Activated CD8-positive, alpha-beta memory T cell treated with anti-CD3 and anti-CD28 coated beads, Interleukin-2, amount 10 ng/mL, durations not matched to agents 7 days and 5 days (primary cell): ENCODE measurements around the gene ADAMTSL3. TPM values are rescaled to one million over a fixed set of nuclear protein-coding genes. Genes with fewer than 3 reads are reported as not detected.

Source experiments
- ATAC-seq: fragments of 150-1000 bp; cut with Tn5 transposase; one replicate; pipeline ENCODE4 v1.10.0; 2021; ENCODE audit warnings: moderate library complexity
- CTCF ChIA-PET: fragments of 350-600 bp; sonication (Branson Sonifier 250); formaldehyde crosslinking; loops from one replicate; lab custom pipeline; 2021; ENCODE audit warnings: antibody characterized with exemption; lab: Charles Lee
- DNase-seq: peaks from one replicate; pipeline ENCODE4 v3.0.0-alpha.2; 2020
- H3K27ac Mint-ChIP-seq: one replicate; pipeline ENCODE4 v1.8.0; 2021; ENCODE audit warnings: mild to moderate bottlenecking, mixed read lengths
- H3K27me3 Mint-ChIP-seq: one replicate; pipeline ENCODE4 v1.8.0; 2021; ENCODE audit warnings: mixed read lengths
- H3K36me3 Mint-ChIP-seq: one replicate; pipeline ENCODE4 v1.8.0; 2021; ENCODE audit warnings: mild to moderate bottlenecking, mixed read lengths
- H3K4me1 Mint-ChIP-seq: one replicate; pipeline ENCODE4 v1.8.0; 2021; ENCODE audit warnings: mixed read lengths
- H3K4me3 Mint-ChIP-seq: one replicate; pipeline ENCODE4 v1.8.0; 2021; ENCODE audit warnings: mild to moderate bottlenecking, moderate library complexity, mixed read lengths
- H3K9me3 Mint-ChIP-seq: one replicate; pipeline ENCODE4 v1.8.0; 2022; ENCODE audit warnings: low read depth, mixed read lengths
- total RNA-seq, 2 experiments: library from RNA; stranded (reverse); gene quantifications; one replicate each; pipeline ENCODE4 v1.2.3, GENCODE V29; 2021

Gene ADAMTSL3
- total RNA-seq, 2 experiments from 2014 or later: not detected

DNA sequence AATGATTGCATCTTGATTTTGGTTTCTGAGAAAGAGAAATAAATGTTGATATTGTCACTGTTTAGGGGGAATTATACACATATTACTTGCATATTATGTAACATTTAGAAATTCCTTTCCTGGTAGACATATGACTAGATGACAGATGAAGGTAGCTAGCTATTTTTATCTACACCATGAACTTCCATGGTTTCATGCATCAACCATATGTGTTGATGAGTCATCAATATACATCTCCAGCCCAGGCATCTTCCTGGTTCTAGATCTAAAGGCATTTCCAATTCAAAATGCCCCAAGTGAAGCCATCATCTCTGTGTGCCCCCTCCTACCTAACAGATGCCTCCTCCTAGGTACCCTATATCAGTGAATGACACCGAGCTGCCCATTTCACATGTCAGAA, 9.5 kb upstream of the ADAMTSL3 start:
- ATAC-seq: no peak
- no peak for DNase-seq
- H3K27me3 Mint-ChIP-seq: no peaks in the 10 kb centered on the region
- H3K27ac Mint-ChIP-seq: no peak overlapping the region
- peaks cover 8% of the 10 kb centered on the region for H3K9me3 Mint-ChIP-seq
- CTCF ChIA-PET: no interaction called here
- no peak overlapping the region for H3K4me3 Mint-ChIP-seq
- H3K4me1 Mint-ChIP-seq: no peaks in the 10 kb centered on the region
- no peaks in the 10 kb centered on the region for H3K36me3 Mint-ChIP-seq

DNA sequence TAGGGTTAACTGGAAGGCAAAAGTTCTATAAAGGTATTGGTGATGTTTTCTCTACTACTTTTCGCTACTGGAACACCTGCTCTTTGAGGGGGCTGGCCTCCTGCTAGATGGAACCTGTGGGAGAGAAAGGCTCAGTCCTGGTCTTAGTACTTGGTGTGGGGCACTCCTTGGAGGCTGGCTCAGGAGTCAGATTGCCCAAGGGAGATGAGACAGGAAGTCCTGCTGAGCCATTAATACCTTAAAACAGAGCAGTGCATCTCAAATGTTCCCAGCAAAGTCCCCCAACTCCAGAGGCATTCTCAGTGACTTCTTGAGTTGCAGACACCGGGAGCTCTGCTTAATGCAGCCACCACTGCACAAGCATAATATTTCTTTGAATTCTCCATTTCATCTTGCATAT, 3.1 kb upstream of the ADAMTSL3 start:
- Mint-ChIP-seq H3K4me1 (no peaks in the 10 kb centered on the region), H3K9me3 (no peaks in the 10 kb centered on the region), H3K4me3 (no peak overlapping the region), H3K36me3 (no peaks in the 10 kb centered on the region), H3K27me3 (peaks cover 24% of the 10 kb centered on the region), H3K27ac (no peak overlapping the region)
- CTCF ChIA-PET: no interaction called here
- ATAC-seq: no peak
- no peak for DNase-seq

DNA sequence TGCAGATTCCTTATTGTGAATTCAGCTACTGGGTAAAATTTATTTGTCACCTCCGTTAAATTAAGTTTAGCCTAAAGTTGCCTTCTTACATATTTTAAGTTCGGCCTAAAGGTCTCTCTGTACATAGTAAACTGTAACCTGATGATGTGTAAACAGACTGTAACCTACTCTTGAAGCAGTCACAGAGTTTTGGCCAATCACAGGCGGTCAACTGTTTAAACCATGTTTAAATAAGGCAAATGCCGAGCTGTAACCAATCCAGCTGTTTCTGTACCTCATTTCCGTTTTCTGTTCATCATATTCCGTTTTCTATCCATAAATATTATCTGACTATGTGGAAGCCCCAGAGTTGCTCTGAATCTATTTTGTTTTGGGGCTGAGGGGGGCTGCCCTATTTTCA, 2.4 kb upstream of the ADAMTSL3 start:
- ATAC-seq (no peak), DNase-seq (no peak)
- H3K4me1 Mint-ChIP-seq: no peaks in the 10 kb centered on the region
- CTCF ChIA-PET: no interaction called here
- no peaks in the 10 kb centered on the region for H3K36me3 Mint-ChIP-seq
- H3K9me3 Mint-ChIP-seq: no peaks in the 10 kb centered on the region
- H3K27ac Mint-ChIP-seq: no peak overlapping the region
- peaks cover 26% of the 10 kb centered on the region for H3K27me3 Mint-ChIP-seq
- no peak overlapping the region for H3K4me3 Mint-ChIP-seq

DNA sequence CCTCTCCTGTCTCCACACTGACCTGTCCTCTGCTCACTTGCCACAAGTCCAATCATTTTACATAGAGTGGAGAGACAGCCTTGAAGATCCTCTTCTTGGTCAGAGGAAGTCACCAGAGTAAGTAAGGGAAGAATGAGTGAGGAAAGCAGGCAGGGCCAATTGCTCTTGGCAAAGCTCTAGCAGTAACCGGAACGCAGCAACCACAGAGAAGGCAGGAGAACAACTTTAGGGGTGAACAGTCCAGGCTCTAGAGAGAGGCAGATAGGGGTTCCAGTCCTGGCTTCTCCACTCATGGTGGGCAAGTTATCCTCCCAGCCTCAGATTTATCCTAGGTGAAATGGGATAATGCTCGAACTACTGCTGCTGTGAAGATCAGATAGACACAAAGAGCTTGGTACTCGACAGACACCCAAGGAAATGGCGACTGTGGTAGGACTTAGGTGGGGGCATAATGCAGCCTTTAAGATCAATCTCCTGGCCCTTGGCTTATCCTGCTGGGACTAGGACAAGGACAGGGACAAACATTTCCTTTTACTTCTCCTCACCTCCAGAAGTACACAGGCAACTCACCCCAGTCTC, 1.2 kb upstream of the ADAMTSL3 start:
- ATAC-seq (no peak), DNase-seq (no peak)
- Mint-ChIP-seq H3K36me3 (no peaks in the 10 kb centered on the region), H3K4me1 (no peaks in the 10 kb centered on the region), H3K9me3 (no peaks in the 10 kb centered on the region), H3K27ac (no peak overlapping the region), H3K27me3 (peaks cover 26% of the 10 kb centered on the region), H3K4me3 (no peak overlapping the region)
- CTCF ChIA-PET: no interaction called here

DNA sequence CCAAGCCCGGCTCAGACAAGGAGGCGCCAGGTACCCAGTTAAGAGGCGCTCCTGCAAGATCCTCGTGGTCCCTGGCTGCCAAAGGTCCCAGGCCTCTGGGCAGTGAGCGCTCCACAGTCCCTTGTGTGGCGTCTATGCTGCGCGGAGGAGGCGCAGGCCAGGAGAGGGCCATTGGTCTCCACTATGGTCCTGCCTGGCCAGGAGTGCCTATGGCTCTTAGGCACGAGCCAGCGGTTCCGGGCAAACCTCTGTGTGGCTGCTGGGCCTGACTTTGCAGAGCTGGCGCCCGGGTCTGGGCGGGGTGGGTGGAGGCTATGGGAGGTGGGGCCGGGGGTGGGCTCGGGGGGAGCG, 660 bp upstream of the ADAMTSL3 start:
- Mint-ChIP-seq H3K36me3 (no peaks in the 10 kb centered on the region), H3K4me3 (no peak overlapping the region), H3K4me1 (no peaks in the 10 kb centered on the region), H3K27ac (no peak overlapping the region), H3K9me3 (no peaks in the 10 kb centered on the region), H3K27me3 (peaks cover 26% of the 10 kb centered on the region)
- no peak for ATAC-seq
- CTCF ChIA-PET: no interaction called here
- no peak for DNase-seq

DNA sequence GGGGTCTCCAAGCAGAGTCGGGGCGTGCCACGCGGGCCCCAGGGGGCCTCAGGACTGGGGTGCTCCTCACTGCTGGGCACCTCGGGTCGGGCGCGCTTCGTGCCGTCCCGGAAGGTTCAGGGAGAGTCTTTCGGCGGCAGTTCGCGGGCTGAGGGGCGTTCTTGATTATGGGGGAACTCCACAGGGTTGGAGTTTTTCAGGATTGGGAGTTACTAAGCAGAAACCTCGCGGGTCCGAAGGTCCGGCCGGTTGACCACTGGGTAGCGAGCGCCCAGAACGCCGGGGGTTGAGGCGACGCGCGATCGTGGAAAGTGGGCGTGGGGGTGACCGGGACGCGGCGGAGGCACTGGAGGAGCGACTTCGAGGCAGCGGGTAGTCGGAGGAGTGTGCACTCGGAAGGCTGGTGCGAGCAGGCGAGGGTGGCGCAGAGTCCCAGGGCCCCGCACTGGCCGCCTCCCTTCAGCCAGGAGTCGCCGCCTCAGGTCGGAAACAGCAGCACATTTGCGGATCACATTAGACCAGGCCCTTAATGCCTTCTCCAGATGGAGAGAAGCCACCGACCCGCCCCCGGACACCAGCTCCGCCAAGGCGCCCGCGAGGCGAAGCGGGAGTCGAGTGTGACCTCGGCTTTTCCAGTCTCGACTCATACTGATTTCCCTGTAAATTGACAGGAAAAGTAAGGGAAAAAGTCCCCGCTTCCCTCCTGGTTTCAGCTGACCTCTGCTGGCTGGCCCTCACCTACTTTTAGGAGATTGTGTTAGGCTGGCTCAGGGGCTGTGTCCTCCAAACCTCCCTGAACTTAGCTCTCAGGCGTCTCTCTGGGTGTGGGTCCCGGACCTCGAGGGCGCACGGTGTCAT, 685 bp downstream of the ADAMTSL3 start:
- peaks cover 26% of the 10 kb centered on the region for H3K27me3 Mint-ChIP-seq
- no peak for ATAC-seq
- no peak for DNase-seq
- no peaks in the 10 kb centered on the region for H3K9me3 Mint-ChIP-seq
- H3K4me3 Mint-ChIP-seq: no peak overlapping the region
- no peaks in the 10 kb centered on the region for H3K4me1 Mint-ChIP-seq
- H3K27ac Mint-ChIP-seq: no peak overlapping the region
- no peaks in the 10 kb centered on the region for H3K36me3 Mint-ChIP-seq
- CTCF ChIA-PET: no interaction called here

DNA sequence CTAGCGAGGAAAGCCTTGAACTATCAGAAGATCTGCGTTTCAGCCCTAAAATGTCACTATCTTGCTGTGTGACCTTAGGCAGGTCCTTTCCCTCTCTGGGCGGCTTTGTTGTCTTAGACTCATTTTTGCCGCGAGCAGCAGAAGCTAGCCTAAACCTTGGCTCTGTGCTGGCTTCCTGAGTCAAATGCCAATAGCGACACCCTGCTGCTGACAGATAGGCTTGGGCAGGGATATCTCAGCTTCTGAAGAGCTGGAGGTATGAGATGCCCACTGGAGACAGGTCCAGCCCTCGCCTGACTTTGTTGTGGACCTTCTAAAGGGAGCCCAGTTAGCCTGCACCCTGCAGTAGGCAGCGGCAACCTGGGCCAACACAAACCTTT, 1.3 kb downstream of the ADAMTSL3 start:
- DNase-seq (no peak), ATAC-seq (no peak)
- Mint-ChIP-seq H3K4me3 (no peak overlapping the region), H3K4me1 (no peaks in the 10 kb centered on the region), H3K27me3 (peaks cover 26% of the 10 kb centered on the region), H3K36me3 (no peaks in the 10 kb centered on the region), H3K9me3 (no peaks in the 10 kb centered on the region), H3K27ac (no peak overlapping the region)
- CTCF ChIA-PET: no interaction called here

DNA sequence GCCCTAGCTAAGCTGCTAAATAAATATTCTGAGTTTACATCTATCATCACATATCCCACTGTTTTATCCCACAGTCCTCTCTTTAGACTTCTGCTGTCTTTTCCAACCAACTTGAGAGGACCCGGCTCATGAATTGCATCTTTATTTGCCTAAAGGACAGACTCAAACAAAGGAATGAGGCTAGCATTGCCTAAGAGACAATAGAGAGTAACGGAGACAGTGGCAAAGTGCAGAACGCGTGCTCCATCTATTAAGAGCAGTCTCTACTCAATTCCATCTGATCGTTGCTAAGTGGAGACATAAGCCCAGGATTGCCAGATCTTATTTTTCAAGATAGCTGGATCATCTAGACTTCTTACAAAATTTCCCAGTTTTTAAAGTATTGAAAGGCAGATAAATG, 2.3 kb downstream of the ADAMTSL3 start:
- no peak overlapping the region for H3K27ac Mint-ChIP-seq
- no peaks in the 10 kb centered on the region for H3K9me3 Mint-ChIP-seq
- CTCF ChIA-PET: no interaction called here
- no peaks in the 10 kb centered on the region for H3K36me3 Mint-ChIP-seq
- H3K27me3 Mint-ChIP-seq: peaks cover 26% of the 10 kb centered on the region
- no peak overlapping the region for H3K4me3 Mint-ChIP-seq
- DNase-seq: no peak
- no peak for ATAC-seq
- no peaks in the 10 kb centered on the region for H3K4me1 Mint-ChIP-seq

DNA sequence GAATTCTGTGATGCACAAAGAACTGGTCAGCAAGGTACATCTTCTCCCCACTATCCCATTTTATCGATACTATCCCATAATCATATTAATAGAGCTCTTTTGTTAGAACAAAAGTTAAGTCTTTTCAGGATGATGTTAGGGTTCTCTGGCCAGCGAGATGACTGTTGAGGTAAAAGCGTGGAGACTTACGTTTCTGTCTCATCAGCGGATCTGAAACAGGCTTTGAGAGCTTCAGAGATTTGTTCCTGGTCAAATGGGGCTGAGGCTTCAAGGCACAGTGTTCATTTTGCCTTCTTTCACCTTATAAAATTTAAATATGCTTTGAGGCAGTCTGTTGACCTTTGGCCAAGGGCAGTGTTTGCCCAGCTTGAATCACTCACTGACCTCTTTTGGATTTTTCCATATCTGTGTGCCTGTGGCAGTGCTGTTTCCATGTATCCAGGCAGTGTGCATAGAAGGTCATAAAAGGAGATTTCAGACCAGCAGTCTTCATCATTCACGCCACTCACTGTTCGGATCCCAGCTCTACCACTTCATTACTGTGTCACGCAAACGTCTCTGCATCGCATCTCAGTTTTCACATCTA, 3.1 kb downstream of the ADAMTSL3 start:
- Mint-ChIP-seq H3K4me3 (no peak overlapping the region), H3K9me3 (no peaks in the 10 kb centered on the region), H3K27ac (no peak overlapping the region), H3K36me3 (no peaks in the 10 kb centered on the region), H3K27me3 (peaks cover 23% of the 10 kb centered on the region), H3K4me1 (no peaks in the 10 kb centered on the region)
- ATAC-seq: no peak
- DNase-seq: no peak
- CTCF ChIA-PET: no interaction called here

DNA sequence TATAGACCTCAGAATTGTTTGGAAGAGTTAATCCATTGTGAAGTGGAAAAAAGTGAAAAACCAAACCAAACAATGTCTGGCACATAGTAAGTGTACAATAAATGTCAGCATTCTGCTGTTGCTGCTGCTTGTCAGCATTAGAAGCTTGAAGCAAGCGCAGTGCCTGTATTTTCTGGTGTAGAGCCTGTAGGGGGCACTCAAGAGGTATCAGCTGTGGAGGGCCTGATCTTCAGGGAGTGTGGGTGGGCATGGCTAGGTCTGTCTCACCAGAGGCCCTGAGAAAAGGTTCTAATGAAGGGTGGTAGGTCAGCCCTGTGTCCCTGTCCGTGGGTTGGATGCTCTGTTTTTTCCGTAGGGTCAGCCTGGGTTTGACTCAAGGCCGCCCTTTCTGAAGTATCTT, 3.6 kb downstream of the ADAMTSL3 start:
- H3K27ac Mint-ChIP-seq: no peak overlapping the region
- H3K36me3 Mint-ChIP-seq: no peaks in the 10 kb centered on the region
- no peak for ATAC-seq
- no peak for DNase-seq
- CTCF ChIA-PET: no interaction called here
- no peak overlapping the region for H3K4me3 Mint-ChIP-seq
- no peaks in the 10 kb centered on the region for H3K9me3 Mint-ChIP-seq
- no peaks in the 10 kb centered on the region for H3K4me1 Mint-ChIP-seq
- H3K27me3 Mint-ChIP-seq: peaks cover 20% of the 10 kb centered on the region

DNA sequence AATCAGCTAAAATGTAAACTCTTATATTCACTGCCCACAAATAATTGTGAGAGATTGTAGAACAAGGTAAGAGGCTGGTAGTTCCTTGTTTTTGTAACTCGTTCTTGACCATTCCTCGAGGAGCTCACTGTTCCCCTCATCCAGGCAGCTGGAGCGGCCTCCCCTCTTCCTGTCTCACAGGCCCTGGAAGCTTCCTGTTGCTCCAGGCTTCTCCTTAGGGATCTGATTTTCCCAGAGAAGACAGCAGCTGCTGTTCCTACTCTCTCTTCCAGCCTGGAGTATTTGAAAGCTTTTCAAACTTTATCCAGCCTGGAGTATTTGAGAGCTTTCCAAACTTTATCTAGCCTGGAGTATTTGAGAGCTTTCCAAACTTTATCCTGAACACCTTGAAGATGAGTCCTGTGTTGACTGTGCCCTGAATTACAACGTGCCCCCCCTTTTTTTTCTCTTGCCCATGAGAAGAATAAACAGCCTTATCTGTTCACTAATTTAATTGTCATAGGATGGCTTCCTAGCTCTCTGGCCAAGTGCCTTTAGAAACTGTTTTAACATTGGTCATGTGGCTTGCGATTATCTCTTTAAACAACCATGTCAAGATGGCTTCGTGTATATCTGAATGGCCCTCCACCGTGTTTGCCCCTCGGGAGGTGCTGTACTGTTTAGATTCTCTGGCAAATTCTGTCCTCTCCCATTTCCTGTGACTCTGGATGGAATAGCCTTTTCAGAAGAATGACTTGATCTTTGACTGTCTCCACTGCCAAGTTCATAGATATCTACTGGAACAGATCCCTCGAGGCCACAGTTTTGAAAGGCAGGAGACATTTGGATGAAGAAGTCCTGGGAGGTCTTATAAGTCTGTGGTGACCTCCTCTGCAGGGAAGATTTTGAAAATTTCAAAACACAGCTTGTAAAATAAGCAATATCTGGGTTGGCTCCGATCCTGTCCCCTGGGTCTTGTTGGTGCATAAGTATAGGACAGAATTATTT, 4.8 kb downstream of the ADAMTSL3 start:
- no peak overlapping the region for H3K4me3 Mint-ChIP-seq
- ATAC-seq: no peak
- no peaks in the 10 kb centered on the region for H3K4me1 Mint-ChIP-seq
- no peaks in the 10 kb centered on the region for H3K9me3 Mint-ChIP-seq
- DNase-seq: no peak
- peaks cover 13% of the 10 kb centered on the region for H3K27me3 Mint-ChIP-seq
- CTCF ChIA-PET: interaction anchor here (1.5 kb wide), 1 partner anchor 10 kb away, joined by 4 read pairs; no protein-coding TSS in a partner anchor
- no peaks in the 10 kb centered on the region for H3K36me3 Mint-ChIP-seq
- H3K27ac Mint-ChIP-seq: no peak overlapping the region

DNA sequence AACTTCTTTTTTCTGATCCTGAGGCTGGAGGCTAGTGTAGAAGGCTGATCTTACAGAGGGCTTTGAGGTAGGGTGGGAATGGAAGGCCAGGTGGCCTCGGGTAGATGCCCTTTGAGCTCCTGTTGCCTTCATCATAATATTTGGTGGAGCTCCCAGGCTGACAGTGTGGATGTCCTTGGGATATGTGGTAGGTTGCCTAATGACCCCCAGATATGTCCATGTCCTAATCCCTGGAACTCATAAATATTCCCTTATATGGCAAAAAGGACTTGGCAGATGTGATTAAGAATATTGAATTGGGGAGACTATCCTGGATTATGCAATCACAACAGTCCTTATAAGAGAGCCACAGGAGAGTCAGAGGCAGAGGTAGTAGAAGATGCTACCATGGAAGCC, 5.5 kb downstream of the ADAMTSL3 start:
- Mint-ChIP-seq H3K4me1 (no peaks in the 10 kb centered on the region), H3K27me3 (peaks cover 11% of the 10 kb centered on the region), H3K9me3 (peaks cover 1% of the 10 kb centered on the region), H3K36me3 (no peaks in the 10 kb centered on the region), H3K4me3 (no peak overlapping the region), H3K27ac (no peak overlapping the region)
- ATAC-seq (no peak), DNase-seq (no peak)
- CTCF ChIA-PET: interaction anchor here (1.5 kb wide), 1 partner anchor 11 kb away, joined by 4 read pairs; no protein-coding TSS in a partner anchor

DNA sequence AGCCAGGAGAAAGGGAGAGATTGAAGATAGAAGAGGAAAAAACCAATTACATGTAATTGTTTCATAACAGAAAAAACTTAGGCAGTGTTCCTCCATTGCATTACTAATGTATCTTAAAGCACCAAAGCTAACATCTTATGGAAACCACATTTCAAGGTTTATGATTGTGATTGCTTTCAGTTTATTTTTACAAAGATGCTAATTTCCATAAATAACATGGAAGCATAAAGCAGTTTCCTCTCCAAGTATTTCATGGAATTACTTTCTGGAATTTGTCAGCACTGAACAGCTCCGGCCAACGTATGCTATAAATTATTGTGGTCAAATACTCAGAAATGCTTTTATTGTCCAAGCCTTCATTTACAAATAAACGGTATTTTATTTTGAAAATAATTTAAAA, 11.6 kb downstream of the ADAMTSL3 start:
- no peak overlapping the region for H3K27ac Mint-ChIP-seq
- CTCF ChIA-PET: no interaction called here
- H3K36me3 Mint-ChIP-seq: no peaks in the 10 kb centered on the region
- no peaks in the 10 kb centered on the region for H3K27me3 Mint-ChIP-seq
- no peaks in the 10 kb centered on the region for H3K4me1 Mint-ChIP-seq
- DNase-seq: no peak
- H3K9me3 Mint-ChIP-seq: peaks cover 2% of the 10 kb centered on the region
- ATAC-seq: no peak
- no peak overlapping the region for H3K4me3 Mint-ChIP-seq
